Fibroblast of mammary gland (primary cell): ENCODE results near the gene ATP5PF.

ENCODE experiments used
- DNase-seq: peaks from one replicate; pipeline ENCODE4 v3.0.0-alpha.2; 2010; ENCODE audit warnings: low read depth
- H3K4me3 ChIP-seq: 2 replicates; pipeline ENCODE4 v1.5.1; 2011; ENCODE audit warnings: low read depth, mild to moderate bottlenecking, low read length, moderate library complexity; ENCODE audit not compliant: control insufficient read depth
- CTCF ChIP-seq: conservative IDR thresholded peaks from 2 replicates; pipeline ENCODE4 v1.5.1; 2011; ENCODE audit warnings: low read depth, low read length, inconsistent platforms; ENCODE audit not compliant: control insufficient read depth, insufficient read depth

ATP5PF gene

GRCh38 chr21:25687787-25688186, 46.9 kb downstream of the ATP5PF start:
- TF ChIP-seq CTCF = no peak
- H3K4me3 ChIP-seq = no peak overlapping the region
- no peak for DNase-seq

- H3K4me3 ChIP-seq = no peak overlapping the region
- TF ChIP-seq CTCF = no peak
- no peak for DNase-seq
These were observed 52.3 kb downstream of the ATP5PF start for GRCh38 chr21:25682382-25682781.

GRCh38 chr21:25676451-25676850, 58.3 kb downstream of the ATP5PF start:
- no peak for DNase-seq
- TF ChIP-seq CTCF = no peak

More at GRCh38 chr21:25676451-25676850, 58.3 kb downstream of the ATP5PF start:
- H3K4me3 ChIP-seq = no peak overlapping the region
